GM12878 (cell line): ENCODE results near the gene CLEC4G. TPM values are rescaled to one million over a fixed set of nuclear protein-coding genes. Genes with fewer than 3 reads are reported as not detected.

Source experiments
- ATAC-seq: fragments of 200-7000 bp; cut with Tn5 transposase; 3 replicates; pipeline ENCODE4 v1.9.1; 2020; ENCODE audit warnings: mild to moderate bottlenecking, moderate library complexity
- BruUV-seq: library from RNA; stranded (reverse); fragments of 400-500 nt; replicated peaks from 2 replicates; lab custom pipeline; 2021; lab: Mats Ljungman, UMichigan
- CTCF ChIA-PET: fragments of 300-600 bp; sonication (Branson Sonifier 250); formaldehyde crosslinking; extraction: SDS; loops from one replicate; lab custom pipeline; 2021; ENCODE audit warnings: inconsistent platforms; lab: Yijun Ruan, JAX
- POLR2A ChIA-PET: fragments of 350-600 bp; formaldehyde crosslinking; extraction: SDS; loops from one replicate; lab custom pipeline; 2021; ENCODE audit warnings: inconsistent platforms; lab: Charles Lee
- RAD21 ChIA-PET: fragments of 300-600 bp; sonication (Branson Sonifier 250); formaldehyde crosslinking; loops from one replicate; lab custom pipeline; 2023; ENCODE audit warnings: antibody characterized with exemption; ENCODE audit not compliant: unreplicated experiment; lab: Charles Lee
- SMC1A ChIA-PET: fragments of 300-600 bp; sonication (Branson Sonifier 250); formaldehyde crosslinking; loops from one replicate; lab custom pipeline; 2023; ENCODE audit not compliant: unreplicated experiment, uncharacterized antibody; lab: Charles Lee
- DNase-seq: peaks from one replicate; pipeline ENCODE4 v3.0.0-alpha.2; 2011; ENCODE audit warnings: low read depth, low spot score
- FAIRE-seq: peaks from 3 replicates; lab custom pipeline; 2011; peaks lifted over from hg19 to GRCh38; lab: Jason Lieb, UNC
- H2AFZ ChIP-seq: 2 replicates; pipeline ENCODE4 v1.6.0; 2011; ENCODE audit warnings: low read depth, low read length, control low read depth; ENCODE audit not compliant: control insufficient read depth
- H3K27ac ChIP-seq: 2 replicates; pipeline ENCODE4 v1.5.1; 2011; ENCODE audit warnings: control low read depth; ENCODE audit not compliant: control insufficient read depth, insufficient read depth
- H3K27me3 ChIP-seq, 2 experiments: replicated peaks in 1 of 2; 2 replicates each; pipeline versions ENCODE4 v1.6.0 to v1.6.1; 2011; ENCODE audit warnings: low read length in 1 of 2; ENCODE audit not compliant: control insufficient read depth in 2 of 2, insufficient read depth in 2 of 2
- H3K36me3 ChIP-seq, 2 experiments: 2 replicates each; pipeline ENCODE4 v1.5.1; 2011; ENCODE audit warnings: low read length in 1 of 2; ENCODE audit not compliant: control insufficient read depth in 2 of 2, insufficient read depth in 2 of 2
- H3K4me1 ChIP-seq: 2 replicates; pipeline ENCODE4 v1.6.1; 2011; ENCODE audit warnings: mild to moderate bottlenecking, low read length, moderate library complexity, mixed read lengths; ENCODE audit not compliant: control insufficient read depth, insufficient read depth
- H3K4me2 ChIP-seq: 2 replicates; pipeline ENCODE4 v1.6.0; 2011; ENCODE audit warnings: control low read depth; ENCODE audit not compliant: control insufficient read depth, insufficient read depth
- H3K4me3 ChIP-seq: fragments of 200-600 bp; sonication (generic); 2 replicates; pipeline ENCODE4 v1.5.1; 2016
- H3K79me2 ChIP-seq: 2 replicates; pipeline ENCODE4 v1.6.0; 2011; ENCODE audit warnings: low read length; ENCODE audit not compliant: control insufficient read depth, insufficient read depth
- H3K9ac ChIP-seq: 2 replicates; pipeline ENCODE4 v1.8.0; 2011; ENCODE audit warnings: low read length, control low read depth, mixed read lengths; ENCODE audit not compliant: control insufficient read depth, insufficient read depth
- H3K9me3 ChIP-seq: replicated peaks from 3 replicates; pipeline ENCODE4 v1.5.1; 2011; ENCODE audit warnings: mild to moderate bottlenecking, low read length; ENCODE audit not compliant: control insufficient read depth, insufficient read depth
- H4K20me1 ChIP-seq: 2 replicates; pipeline ENCODE4 v1.6.0; 2011; ENCODE audit not compliant: control insufficient read depth, insufficient read depth
- ATF2 ChIP-seq: IDR thresholded peaks from 2 replicates; pipeline ENCODE4 v1.6.1; 2012; ENCODE audit warnings: low read length, inconsistent platforms
- BACH1 ChIP-seq: fragments of 450-650 bp; IDR thresholded peaks from 2 replicates; pipeline ENCODE4 v1.6.1; 2017; ENCODE audit warnings: mild to moderate bottlenecking, borderline replicate concordance
- BCL11A ChIP-seq: IDR thresholded peaks from 2 replicates; pipeline ENCODE4 v1.6.1; 2011; ENCODE audit warnings: low read depth, low read length
- BMI1 ChIP-seq: fragments of 450-650 bp; IDR thresholded peaks from 2 replicates; pipeline ENCODE4 v1.6.1; 2016; ENCODE audit warnings: mild to moderate bottlenecking, moderate library complexity, borderline replicate concordance
- CBFB ChIP-seq: IDR thresholded peaks from 2 replicates; pipeline ENCODE4 v1.6.1; 2016; ENCODE audit warnings: antibody characterized with exemption, low read depth
- CBX5 ChIP-seq: sonication (generic); IDR thresholded peaks from 2 replicates; pipeline ENCODE4 v1.6.1; 2016; ENCODE audit warnings: low read depth, moderate library complexity, mild to moderate bottlenecking, inconsistent platforms
- CREB1 ChIP-seq: IDR thresholded peaks from 2 replicates; pipeline ENCODE4 v1.6.1; 2012; ENCODE audit warnings: low read depth, mild to moderate bottlenecking, inconsistent platforms
- DPF2 ChIP-seq: fragments of 450-650 bp; IDR thresholded peaks from 2 replicates; pipeline ENCODE4 v1.6.1; 2017; ENCODE audit warnings: mild to moderate bottlenecking
- EP300 ChIP-seq, 2 experiments: fragments of 150-350 bp in 1 of 2; IDR thresholded peaks; 2 replicates each; pipeline ENCODE4 v1.6.1; 2011 to 2012; ENCODE audit warnings: low read depth in 2 of 2, low read length in 2 of 2, borderline replicate concordance in 1 of 2, improper control_type of control experiment in 1 of 2, inconsistent platforms in 1 of 2; ENCODE audit not compliant: control insufficient read depth in 1 of 2
- GATAD2B ChIP-seq: fragments of 450-650 bp; conservative IDR thresholded peaks from 2 replicates; pipeline ENCODE4 v1.6.1; 2017; ENCODE audit warnings: low read depth, mild to moderate bottlenecking, moderate library complexity
- IKZF1 ChIP-seq: fragments of 450-650 bp; conservative IDR thresholded peaks from 2 replicates; pipeline ENCODE4 v1.6.1; 2017; ENCODE audit warnings: antibody characterized with exemption, mild to moderate bottlenecking
- MEF2B ChIP-seq: fragments of 450-650 bp; IDR thresholded peaks from 2 replicates; pipeline ENCODE4 v1.6.1; 2018; ENCODE audit warnings: mild to moderate bottlenecking, moderate library complexity; ENCODE audit not compliant: partially characterized antibody, poor library complexity, severe bottlenecking
- MTA2 ChIP-seq: fragments of 450-650 bp; IDR thresholded peaks from 2 replicates; pipeline ENCODE4 v1.6.1; 2016; ENCODE audit warnings: low read depth, mild to moderate bottlenecking, moderate library complexity
- NFIC ChIP-seq: IDR thresholded peaks from 2 replicates; pipeline ENCODE4 v1.6.1; 2012; ENCODE audit warnings: low read depth, mild to moderate bottlenecking, inconsistent platforms, low read length, moderate library complexity
- NR2C1 ChIP-seq: fragments of 450-650 bp; IDR thresholded peaks from 2 replicates; pipeline ENCODE4 v1.6.1; 2017; ENCODE audit warnings: antibody characterized with exemption, mild to moderate bottlenecking, moderate library complexity
- NR2F1 ChIP-seq: fragments of 450-650 bp; conservative IDR thresholded peaks from 2 replicates; pipeline ENCODE4 v1.6.1; 2017; ENCODE audit warnings: mild to moderate bottlenecking
- RB1 ChIP-seq: fragments of 450-650 bp; formaldehyde crosslinking; IDR thresholded peaks from 2 replicates; pipeline ENCODE4 v1.6.1; 2017; ENCODE audit warnings: mild to moderate bottlenecking, borderline replicate concordance
- RELA ChIP-seq: fragments of 450-650 bp; IDR thresholded peaks from 2 replicates; pipeline ENCODE4 v1.8.0; 2014; ENCODE audit warnings: borderline replicate concordance; ENCODE audit not compliant: partially characterized antibody
- RUNX3 ChIP-seq: IDR thresholded peaks from 2 replicates; pipeline ENCODE4 v1.6.1; 2012; ENCODE audit warnings: low read length, inconsistent platforms
- WGBS: methylation state at CpG from one replicate; pipeline ENCODE4 v1.1.6; 2016; ENCODE audit warnings: low lambda C conversion rate; ENCODE audit not compliant: insufficient replicate concordance, insufficient coverage; ENCODE audit errors: missing lambda C conversion rate; 5-methylcytosine and 5-hydroxymethylcytosine counted together
- in situ Hi-C: fragments of 300-500 bp; cut with MboI; formaldehyde crosslinking; loops from 9 replicates; pipeline ENCODE4 v1.14.3; 2018; ENCODE audit warnings: mixed read lengths
- intact Hi-C: fragments of 100-400 bp; cut with micrococcal nuclease; formaldehyde crosslinking; loops from one replicate; pipeline ENCODE4 v1.14.2; 2022; ENCODE audit not compliant: unreplicated experiment
- polyA plus RNA-seq, 11 experiments: library from polyadenylated mRNA; depleted of rRNA in 4 of 11; unstranded in 6 of 11; stranded (reverse) in 5 of 11; fragments of >200 nt; fragmentation: Nextera tagmentation in 4 of 11; fragmentation: Illumina TruSeq in 1 of 11; extraction: Ambion mirVana in 4 of 11; extraction: Trizol in 1 of 11; gene quantifications; 1 replicate in 1 of 11; 2 replicates in 10 of 11; pipeline versions ENCODE4 v1.2.1 to v1.2.3, GENCODE V29; 2011 to 2016; ENCODE audit warnings: inconsistent platforms in 2 of 11, missing spikeins in 2 of 11, low read depth in 1 of 11
- total RNA-seq, 4 experiments: library from RNA; depleted of rRNA in 3 of 4; stranded (reverse); fragments of >200 nt in 3 of 4; fragmentation: Illumina TruSeq in 1 of 4; extraction: Trizol in 1 of 4; gene quantifications; 2 replicates each; pipeline versions ENCODE4 v1.2.1 to v1.2.3, GENCODE V29; 2013 to 2021
- TF ChIP-seq, protein P1 (sequence below): fragments of 450-650 bp; IDR thresholded peaks from 2 replicates; pipeline ENCODE4 v1.6.1; 2017; ENCODE audit warnings: mild to moderate bottlenecking, moderate library complexity

The CLEC4G gene
- total and polyA plus RNA-seq, 10 of the 15 experiments (the other 5 are each of a cell fraction or from before 2014, with no cell fraction given) = 0.04 TPM; not detected in 9

- Histone ChIP-seq H3K4me3 (peak overlapping the region; percentile 61), H3K9ac (peak overlapping the region; percentile 32), H3K9me3 (peaks cover 5% of the 10 kb centered on the region; the same call in 1 of the 3 replicates), H3K36me3 (peaks cover 20 to 24% of the 10 kb centered on the region in 2 experiments; a peak in 3 of 4 replicates), H3K27me3 (no peaks in the 10 kb centered on the region), H3K4me2 (peak overlapping the region; percentile 90), H3K27ac (peak overlapping the region; percentile 70), H4K20me1 (no peaks in the 10 kb centered on the region; the same call in 1 of the 2 replicates), H3K79me2 (peaks cover 84% of the 10 kb centered on the region), H2AFZ (no peak overlapping the region), H3K4me1 (peaks cover 36% of the 10 kb centered on the region)
- ChIA-PET SMC1A (interaction anchor here (0.5 to 1.3 kb wide), 2 partner anchors 10 to 137 kb away, joined by 3 read pairs; no protein-coding TSS in a partner anchor), POLR2A (interaction anchor here (0.7 to 1.6 kb wide), 4 partner anchors 9 to 16 kb away, joined by 3 to 7 read pairs (median 3); no protein-coding TSS in a partner anchor), RAD21 (interaction anchor here (0.6 to 1.8 kb wide), 2 partner anchors 11 to 124 kb away, joined by 3 to 6 read pairs; no protein-coding TSS in a partner anchor), CTCF (no interaction called here)
- no TSS peak for BruUV-seq
- FAIRE-seq (no peak), DNase-seq (no peak), ATAC-seq (peak; percentile 45)
- in situ Hi-C loops = no loop called here
- 0% methylated on average over 3 of the region's 4 CpGs for WGBS
- intact Hi-C loops = loop anchor here (5.0 kb wide), 1 partner anchor 58 kb away; no protein-coding TSS in a partner anchor
- TF ChIP-seq GATAD2B = peak; percentile 79
- peak; percentile 77 for TF ChIP-seq DPF2
- TF ChIP-seq BACH1 = no peak
- 0 out of 2 replicates have a peak, but pooled peaks have one; percentile 40 for TF ChIP-seq CBFB
- 0 out of 2 replicates have a peak, but pooled peaks have one; percentile 13 for TF ChIP-seq CBX5
- peak; percentile 88 for TF ChIP-seq RUNX3
- peak; percentile 99 for TF ChIP-seq IKZF1
- TF ChIP-seq BCL11A = 0 out of 2 replicates have a peak, but pooled peaks have one; percentile 36
- TF ChIP-seq, protein P1, sequence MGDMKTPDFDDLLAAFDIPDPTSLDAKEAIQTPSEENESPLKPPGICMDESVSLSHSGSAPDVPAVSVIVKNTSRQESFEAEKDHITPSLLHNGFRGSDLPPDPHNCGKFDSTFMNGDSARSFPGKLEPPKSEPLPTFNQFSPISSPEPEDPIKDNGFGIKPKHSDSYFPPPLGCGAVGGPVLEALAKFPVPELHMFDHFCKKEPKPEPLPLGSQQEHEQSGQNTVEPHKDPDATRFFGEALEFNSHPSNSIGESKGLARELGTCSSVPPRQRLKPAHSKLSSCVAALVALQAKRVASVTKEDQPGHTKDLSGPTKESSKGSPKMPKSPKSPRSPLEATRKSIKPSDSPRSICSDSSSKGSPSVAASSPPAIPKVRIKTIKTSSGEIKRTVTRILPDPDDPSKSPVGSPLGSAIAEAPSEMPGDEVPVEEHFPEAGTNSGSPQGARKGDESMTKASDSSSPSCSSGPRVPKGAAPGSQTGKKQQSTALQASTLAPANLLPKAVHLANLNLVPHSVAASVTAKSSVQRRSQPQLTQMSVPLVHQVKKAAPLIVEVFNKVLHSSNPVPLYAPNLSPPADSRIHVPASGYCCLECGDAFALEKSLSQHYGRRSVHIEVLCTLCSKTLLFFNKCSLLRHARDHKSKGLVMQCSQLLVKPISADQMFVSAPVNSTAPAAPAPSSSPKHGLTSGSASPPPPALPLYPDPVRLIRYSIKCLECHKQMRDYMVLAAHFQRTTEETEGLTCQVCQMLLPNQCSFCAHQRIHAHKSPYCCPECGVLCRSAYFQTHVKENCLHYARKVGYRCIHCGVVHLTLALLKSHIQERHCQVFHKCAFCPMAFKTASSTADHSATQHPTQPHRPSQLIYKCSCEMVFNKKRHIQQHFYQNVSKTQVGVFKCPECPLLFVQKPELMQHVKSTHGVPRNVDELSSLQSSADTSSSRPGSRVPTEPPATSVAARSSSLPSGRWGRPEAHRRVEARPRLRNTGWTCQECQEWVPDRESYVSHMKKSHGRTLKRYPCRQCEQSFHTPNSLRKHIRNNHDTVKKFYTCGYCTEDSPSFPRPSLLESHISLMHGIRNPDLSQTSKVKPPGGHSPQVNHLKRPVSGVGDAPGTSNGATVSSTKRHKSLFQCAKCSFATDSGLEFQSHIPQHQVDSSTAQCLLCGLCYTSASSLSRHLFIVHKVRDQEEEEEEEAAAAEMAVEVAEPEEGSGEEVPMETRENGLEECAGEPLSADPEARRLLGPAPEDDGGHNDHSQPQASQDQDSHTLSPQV = 0 out of 2 replicates have a peak, but pooled peaks have one; percentile 30
- peak; percentile 75 for TF ChIP-seq NR2C1
- no peak for TF ChIP-seq RB1
- peak; percentile 46; the same call in 1 of the 2 replicates for TF ChIP-seq ATF2
- TF ChIP-seq NFIC = peak; percentile 53; the same call in 1 of the 2 replicates
- 0 out of 2 replicates have a peak, but pooled peaks have one; percentile 48 for TF ChIP-seq CREB1
- peak; percentile 71 for TF ChIP-seq MTA2
- peak; percentile 95 for TF ChIP-seq MEF2B
- peak; percentile 56; the same call in 1 of the 2 replicates for TF ChIP-seq BMI1
- peak; percentile 99 for TF ChIP-seq NR2F1
- TF ChIP-seq RELA = peak; percentile 13
- peak in 1 of 2 experiments; percentile 8; a peak in 1 of 4 replicates for TF ChIP-seq EP300 (IDR thresholded peaks at IDR 0.05; ENCODE audit: borderline replicate concordance in 1 of 2, control insufficient read depth in 1 of 2, low read depth in 2 of 2, low read length in 2 of 2)
Observed at GRCh38 chr19:7694499-7694898, 37.4 kb downstream of the CLEC4G start.
